Prostate gland (tissue), 2 donors: ENCODE results near the gene ID3.

Source experiments
- POLR2A ChIP-seq: fragments of 450-650 bp; IDR thresholded peaks from one replicate; pipeline ENCODE4 v1.6.1; 2016; ENCODE audit warnings: antibody characterized with exemption, mild to moderate bottlenecking
- TF ChIP-seq, protein P1 (sequence below), 4 experiments: fragments of 200-600 bp in 2 of 4; fragments of 450-650 bp in 2 of 4; sonication (generic) in 2 of 4; IDR thresholded peaks; 1 replicate in 3 of 4; 2 replicates in 1 of 4; pipeline ENCODE4 v1.5.1; 2016 to 2019; ENCODE audit warnings: antibody characterized with exemption in 4 of 4, mild to moderate bottlenecking in 2 of 4, moderate library complexity in 2 of 4

DNA sequence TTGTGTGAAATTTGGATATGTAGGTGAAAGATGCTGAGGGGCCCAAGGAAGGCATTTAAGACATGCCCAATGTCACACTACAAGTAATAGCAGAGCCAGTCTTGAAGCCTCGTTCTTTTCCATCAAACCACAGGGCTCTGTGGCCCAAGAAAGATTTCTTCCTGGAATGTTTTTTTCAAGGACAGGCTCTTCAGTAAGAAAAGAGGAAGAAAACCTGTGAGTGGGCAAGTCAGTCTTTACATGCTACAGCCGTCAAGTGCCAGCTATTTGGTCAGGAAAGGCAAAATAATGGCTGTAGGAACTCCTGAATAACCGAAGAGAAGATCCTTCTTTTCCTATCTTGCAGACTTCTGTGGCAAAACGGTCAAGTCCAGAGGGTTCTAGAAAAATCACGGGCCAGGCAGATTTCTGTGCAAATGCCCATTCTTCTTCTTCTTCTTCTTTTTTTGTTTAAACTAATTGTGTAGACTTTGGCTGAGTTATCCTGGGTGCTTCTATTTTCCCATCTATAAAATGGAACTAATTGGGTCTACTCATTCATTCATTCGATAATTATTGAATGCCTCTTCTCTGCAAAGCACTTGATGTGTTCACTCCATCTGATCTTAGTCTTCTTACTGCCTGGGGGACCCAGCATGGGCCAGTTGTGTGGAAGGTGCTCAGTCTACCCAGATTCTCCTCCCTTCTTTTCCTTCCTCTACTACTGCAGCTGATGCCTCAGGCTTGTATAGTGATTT, 1.9 kb upstream of the ID3 start:
- TF ChIP-seq, protein P1, sequence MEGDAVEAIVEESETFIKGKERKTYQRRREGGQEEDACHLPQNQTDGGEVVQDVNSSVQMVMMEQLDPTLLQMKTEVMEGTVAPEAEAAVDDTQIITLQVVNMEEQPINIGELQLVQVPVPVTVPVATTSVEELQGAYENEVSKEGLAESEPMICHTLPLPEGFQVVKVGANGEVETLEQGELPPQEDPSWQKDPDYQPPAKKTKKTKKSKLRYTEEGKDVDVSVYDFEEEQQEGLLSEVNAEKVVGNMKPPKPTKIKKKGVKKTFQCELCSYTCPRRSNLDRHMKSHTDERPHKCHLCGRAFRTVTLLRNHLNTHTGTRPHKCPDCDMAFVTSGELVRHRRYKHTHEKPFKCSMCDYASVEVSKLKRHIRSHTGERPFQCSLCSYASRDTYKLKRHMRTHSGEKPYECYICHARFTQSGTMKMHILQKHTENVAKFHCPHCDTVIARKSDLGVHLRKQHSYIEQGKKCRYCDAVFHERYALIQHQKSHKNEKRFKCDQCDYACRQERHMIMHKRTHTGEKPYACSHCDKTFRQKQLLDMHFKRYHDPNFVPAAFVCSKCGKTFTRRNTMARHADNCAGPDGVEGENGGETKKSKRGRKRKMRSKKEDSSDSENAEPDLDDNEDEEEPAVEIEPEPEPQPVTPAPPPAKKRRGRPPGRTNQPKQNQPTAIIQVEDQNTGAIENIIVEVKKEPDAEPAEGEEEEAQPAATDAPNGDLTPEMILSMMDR (IDR thresholded peaks at IDR 0.05): no peak
- no peak for TF ChIP-seq POLR2A
